Activated CD4-positive, alpha-beta memory T cell treated with anti-CD3 and anti-CD28 coated beads for 36 hours (primary cell): ENCODE measurements around the gene MRM2. TPM values are rescaled to one million over a fixed set of nuclear protein-coding genes. Genes with fewer than 3 reads are reported as not detected.

Experiments used
- CTCF ChIA-PET: fragments of 350-600 bp; sonication (Branson Sonifier 250); formaldehyde crosslinking; loops from one replicate; lab custom pipeline; 2021; ENCODE audit warnings: antibody characterized with exemption, inconsistent platforms; lab: Charles Lee
- POLR2A ChIA-PET: fragments of 350-600 bp; sonication (Branson Sonifier 250); formaldehyde crosslinking; loops from one replicate; lab custom pipeline; 2021; ENCODE audit warnings: antibody characterized with exemption; lab: Charles Lee
- DNase-seq: peaks from one replicate; pipeline ENCODE4 v3.0.0-alpha.2; 2020
- H3K27ac Mint-ChIP-seq: one replicate; pipeline ENCODE4 v1.8.0; 2021; ENCODE audit warnings: mixed read lengths
- H3K27me3 Mint-ChIP-seq: one replicate; pipeline ENCODE4 v1.8.0; 2021; ENCODE audit warnings: mixed read lengths
- H3K36me3 Mint-ChIP-seq: one replicate; pipeline ENCODE4 v1.8.0; 2021; ENCODE audit warnings: mixed read lengths
- H3K4me1 Mint-ChIP-seq: one replicate; pipeline ENCODE4 v1.8.0; 2021; ENCODE audit warnings: low read depth, mixed read lengths
- H3K4me3 Mint-ChIP-seq: one replicate; pipeline ENCODE4 v1.8.0; 2021; ENCODE audit warnings: mild to moderate bottlenecking, mixed read lengths
- H3K9me3 Mint-ChIP-seq: one replicate; pipeline ENCODE4 v1.8.0; 2021; ENCODE audit warnings: mixed read lengths
- intact Hi-C: fragments of 100-400 bp; cut with micrococcal nuclease; formaldehyde crosslinking; loops from one replicate; pipeline ENCODE4 v1.15.1; 2023
- total RNA-seq, 2 experiments: library from RNA; stranded (reverse); gene quantifications; one replicate each; pipeline ENCODE4 v1.2.3, GENCODE V29; 2021

MRM2 gene
- total RNA-seq, 2 experiments from 2014 or later, result 25.5 to 26.9 TPM

GRCh38 chr7:2215851-2216250 lies 26.2 kb downstream of the MRM2 start:
- H3K36me3 Mint-ChIP-seq, result peaks cover 39% of the 10 kb centered on the region
- ChIA-PET CTCF (interaction anchor here (1.1 kb wide), 1 partner anchor 8 kb away, joined by 3 read pairs; no protein-coding TSS in a partner anchor), POLR2A (no interaction called here)
- intact Hi-C loops, result no loop called here
- peaks cover 4% of the 10 kb centered on the region for H3K4me1 Mint-ChIP-seq
- H3K4me3 Mint-ChIP-seq, result no peak overlapping the region
- H3K27me3 Mint-ChIP-seq, result no peaks in the 10 kb centered on the region
- H3K9me3 Mint-ChIP-seq, result no peaks in the 10 kb centered on the region
- no peak for DNase-seq
- H3K27ac Mint-ChIP-seq, result no peak overlapping the region

DNA sequence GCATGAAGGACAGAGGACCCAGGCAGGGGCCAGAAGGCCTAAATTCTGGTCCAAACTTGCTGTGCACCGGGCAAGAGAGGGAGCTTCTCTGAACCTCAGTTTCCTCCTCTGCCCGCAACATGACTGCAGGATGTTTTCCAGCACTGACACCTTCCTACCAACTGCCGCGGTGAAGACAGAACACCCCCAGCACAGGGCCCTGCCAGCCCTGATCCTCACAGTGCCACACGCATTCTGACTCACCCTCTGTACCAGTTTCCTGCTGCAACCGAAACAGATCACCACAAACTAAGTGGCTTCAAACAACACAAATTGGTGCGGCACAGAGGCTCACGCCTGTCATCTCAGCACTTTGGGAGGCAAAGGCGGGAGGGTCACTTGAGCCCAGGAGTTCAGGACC lies 27.4 kb downstream of the MRM2 start:
- peak overlapping the region; percentile 28 for H3K27ac Mint-ChIP-seq
- POLR2A ChIA-PET, result no interaction called here

DNA sequence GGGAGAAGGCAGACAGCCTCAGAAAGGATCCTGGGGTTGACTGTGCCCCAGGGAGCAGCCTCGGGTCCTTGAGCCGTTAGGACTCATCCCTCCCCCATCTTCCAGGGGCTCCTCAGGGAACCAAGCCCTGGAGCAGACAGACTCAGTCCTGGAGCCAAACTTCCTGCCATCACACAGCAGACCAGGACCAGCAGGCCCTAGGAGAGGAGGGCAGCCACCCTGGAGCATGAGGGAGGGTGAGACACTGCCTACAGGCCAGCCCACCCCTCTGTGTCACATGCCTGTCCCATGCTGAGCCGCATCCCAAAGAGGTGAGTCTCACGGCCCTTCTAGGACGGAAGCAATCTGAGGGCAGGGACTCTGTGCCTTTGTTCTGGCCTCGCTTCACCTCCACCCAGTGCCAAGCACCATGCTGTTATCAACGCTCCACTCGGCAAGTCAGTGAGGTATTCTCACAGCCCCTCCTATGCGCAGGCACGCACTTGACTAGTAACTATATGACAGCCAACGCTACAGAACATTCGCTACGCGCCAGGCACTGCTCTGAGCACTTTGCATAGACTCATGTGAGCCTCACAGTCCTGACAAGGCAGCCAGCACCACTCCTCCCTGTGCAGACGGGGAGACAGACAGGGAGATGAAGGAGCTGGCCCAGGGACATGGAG lies 28.3 kb downstream of the MRM2 start:
- H3K27ac Mint-ChIP-seq, result no peak overlapping the region
- CTCF ChIA-PET, result no interaction called here
- no peak for DNase-seq
- H3K4me1 Mint-ChIP-seq, result peaks cover 4% of the 10 kb centered on the region
- H3K4me3 Mint-ChIP-seq, result no peak overlapping the region
- H3K36me3 Mint-ChIP-seq, result peaks cover 45% of the 10 kb centered on the region
- H3K27me3 Mint-ChIP-seq, result no peaks in the 10 kb centered on the region
- intact Hi-C loops, result no loop called here
- H3K9me3 Mint-ChIP-seq, result no peaks in the 10 kb centered on the region
- POLR2A ChIA-PET, result no interaction called here

More for the DNA sequence above, 27.4 kb downstream of the MRM2 start:
- intact Hi-C loops, result no loop called here
- Mint-ChIP-seq H3K4me1 (peaks cover 4% of the 10 kb centered on the region), H3K27me3 (no peaks in the 10 kb centered on the region), H3K9me3 (no peaks in the 10 kb centered on the region), H3K4me3 (no peak overlapping the region), H3K36me3 (peaks cover 41% of the 10 kb centered on the region)
- DNase-seq, result peak; percentile 60
- CTCF ChIA-PET, result interaction anchor here (1.1 kb wide), 1 partner anchor 9 kb away, joined by 3 read pairs; no protein-coding TSS in a partner anchor

GRCh38 chr7:2212906-2213305 lies 29.1 kb downstream of the MRM2 start:
- H3K4me1 Mint-ChIP-seq, result peaks cover 4% of the 10 kb centered on the region
- intact Hi-C loops, result no loop called here
- no peaks in the 10 kb centered on the region for H3K9me3 Mint-ChIP-seq
- ChIA-PET CTCF (no interaction called here), POLR2A (no interaction called here)
- no peaks in the 10 kb centered on the region for H3K27me3 Mint-ChIP-seq
- no peak overlapping the region for H3K27ac Mint-ChIP-seq
- DNase-seq, result no peak
- peaks cover 41% of the 10 kb centered on the region for H3K36me3 Mint-ChIP-seq
- H3K4me3 Mint-ChIP-seq, result no peak overlapping the region

- no peaks in the 10 kb centered on the region for H3K9me3 Mint-ChIP-seq
- H3K27ac Mint-ChIP-seq, result no peak overlapping the region
- no peaks in the 10 kb centered on the region for H3K27me3 Mint-ChIP-seq
- H3K4me1 Mint-ChIP-seq, result peaks cover 4% of the 10 kb centered on the region
- POLR2A ChIA-PET, result no interaction called here
- intact Hi-C loops, result no loop called here
- CTCF ChIA-PET, result no interaction called here
- H3K4me3 Mint-ChIP-seq, result no peak overlapping the region
- peaks cover 41% of the 10 kb centered on the region for H3K36me3 Mint-ChIP-seq
- no peak for DNase-seq
These were observed 30.1 kb downstream of the MRM2 start for GRCh38 chr7:2211926-2212325.

GRCh38 chr7:2211259-2211880 lies 30.6 kb downstream of the MRM2 start:
- H3K4me3 Mint-ChIP-seq, result no peak overlapping the region
- no peak overlapping the region for H3K27ac Mint-ChIP-seq
- H3K36me3 Mint-ChIP-seq, result peaks cover 40% of the 10 kb centered on the region
- no peaks in the 10 kb centered on the region for H3K9me3 Mint-ChIP-seq
- H3K4me1 Mint-ChIP-seq, result peaks cover 4% of the 10 kb centered on the region
- POLR2A ChIA-PET, result no interaction called here
- intact Hi-C loops, result no loop called here
- no peaks in the 10 kb centered on the region for H3K27me3 Mint-ChIP-seq
- CTCF ChIA-PET, result no interaction called here
- DNase-seq, result no peak

DNA sequence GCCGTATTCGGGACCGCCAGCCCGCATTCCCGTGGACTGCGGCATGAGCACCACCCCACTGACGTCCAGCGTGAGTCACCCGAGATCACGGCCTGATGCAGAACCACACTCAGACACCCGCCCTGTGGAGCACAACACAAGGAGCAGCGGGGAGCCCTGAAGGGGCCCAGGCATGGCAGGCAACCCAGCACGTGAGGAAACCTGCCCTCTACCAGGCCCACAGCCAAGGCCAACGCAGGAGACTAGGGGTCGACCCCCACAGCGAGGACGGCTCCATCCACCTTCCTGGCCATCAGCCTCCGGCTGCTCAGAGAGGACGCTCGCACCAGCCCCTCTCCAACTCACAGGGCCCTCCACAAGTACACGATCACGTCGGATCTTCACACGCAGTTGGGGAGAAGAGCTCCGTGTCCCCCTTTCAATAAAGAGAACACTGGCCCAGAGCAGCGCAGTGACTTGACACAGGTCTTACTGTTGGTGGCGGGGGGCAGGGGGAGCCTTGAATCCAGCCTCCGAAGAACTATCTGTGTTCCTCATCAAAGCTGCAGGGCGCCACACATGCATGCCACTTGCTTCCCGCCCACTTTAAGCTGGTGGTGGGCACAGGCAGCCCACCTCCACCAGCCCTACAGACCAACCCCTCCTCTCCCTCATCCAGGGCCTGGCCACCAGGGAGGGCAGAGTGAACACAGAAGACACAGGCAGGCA lies 31.3 kb downstream of the MRM2 start:
- H3K4me3 Mint-ChIP-seq, result no peak overlapping the region
- intact Hi-C loops, result no loop called here
- no peaks in the 10 kb centered on the region for H3K27me3 Mint-ChIP-seq
- no peak overlapping the region for H3K27ac Mint-ChIP-seq
- DNase-seq, result no peak
- H3K4me1 Mint-ChIP-seq, result peaks cover 4% of the 10 kb centered on the region
- H3K36me3 Mint-ChIP-seq, result peaks cover 35% of the 10 kb centered on the region
- ChIA-PET POLR2A (no interaction called here), CTCF (no interaction called here)
- H3K9me3 Mint-ChIP-seq, result no peaks in the 10 kb centered on the region

GRCh38 chr7:2209961-2210323 lies 32.1 kb downstream of the MRM2 start:
- peaks cover 30% of the 10 kb centered on the region for H3K36me3 Mint-ChIP-seq
- CTCF ChIA-PET, result interaction anchor here (0.6 to 1.2 kb wide), 4 partner anchors 120 to 631 kb away, joined by 3 to 4 read pairs (median 3); no protein-coding TSS in a partner anchor
- POLR2A ChIA-PET, result no interaction called here

GRCh38 chr7:2209146-2209960 lies 32.7 kb downstream of the MRM2 start:
- Mint-ChIP-seq H3K27ac (no peak overlapping the region), H3K4me3 (no peak overlapping the region), H3K4me1 (no peaks in the 10 kb centered on the region), H3K27me3 (no peaks in the 10 kb centered on the region), H3K9me3 (no peaks in the 10 kb centered on the region), H3K36me3 (peaks cover 28% of the 10 kb centered on the region)
- CTCF ChIA-PET, result interaction anchor here (0.6 to 3.3 kb wide), 5 partner anchors 14 to 630 kb away, joined by 3 to 12 read pairs (median 3); no protein-coding TSS in a partner anchor
- intact Hi-C loops, result no loop called here
- DNase-seq, result peak; percentile 58
- POLR2A ChIA-PET, result no interaction called here

More at GRCh38 chr7:2209961-2210323, 32.1 kb downstream of the MRM2 start:
- H3K4me3 Mint-ChIP-seq, result no peak overlapping the region
- no peaks in the 10 kb centered on the region for H3K27me3 Mint-ChIP-seq
- no peaks in the 10 kb centered on the region for H3K9me3 Mint-ChIP-seq
- no peak overlapping the region for H3K27ac Mint-ChIP-seq
- H3K4me1 Mint-ChIP-seq, result peaks cover 4% of the 10 kb centered on the region
- intact Hi-C loops, result no loop called here
- no peak for DNase-seq

DNA sequence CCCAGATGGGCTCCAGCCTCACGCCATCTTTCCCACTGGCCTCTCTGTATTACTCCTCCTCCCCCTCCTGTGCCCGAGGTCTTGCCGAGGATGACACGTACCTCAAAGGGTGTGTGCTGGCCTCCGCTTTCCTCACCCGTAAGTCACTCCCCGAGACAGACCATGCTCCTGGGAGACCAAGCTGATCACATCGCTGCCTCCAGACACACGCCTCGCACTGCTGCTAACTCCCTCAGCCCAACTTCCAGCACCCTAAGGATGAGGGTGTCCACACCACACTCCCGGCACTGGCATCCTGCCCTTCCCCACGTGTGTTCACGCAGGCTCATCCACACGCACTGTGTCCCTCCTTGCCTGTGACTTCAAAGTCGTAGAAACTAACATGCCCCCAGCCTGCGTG lies 33.3 kb downstream of the MRM2 start:
- no peak for DNase-seq
- CTCF ChIA-PET, result interaction anchor here (3.3 kb wide), 1 partner anchor 13 kb away, joined by 12 read pairs; no protein-coding TSS in a partner anchor
- intact Hi-C loops, result no loop called here

DNA sequence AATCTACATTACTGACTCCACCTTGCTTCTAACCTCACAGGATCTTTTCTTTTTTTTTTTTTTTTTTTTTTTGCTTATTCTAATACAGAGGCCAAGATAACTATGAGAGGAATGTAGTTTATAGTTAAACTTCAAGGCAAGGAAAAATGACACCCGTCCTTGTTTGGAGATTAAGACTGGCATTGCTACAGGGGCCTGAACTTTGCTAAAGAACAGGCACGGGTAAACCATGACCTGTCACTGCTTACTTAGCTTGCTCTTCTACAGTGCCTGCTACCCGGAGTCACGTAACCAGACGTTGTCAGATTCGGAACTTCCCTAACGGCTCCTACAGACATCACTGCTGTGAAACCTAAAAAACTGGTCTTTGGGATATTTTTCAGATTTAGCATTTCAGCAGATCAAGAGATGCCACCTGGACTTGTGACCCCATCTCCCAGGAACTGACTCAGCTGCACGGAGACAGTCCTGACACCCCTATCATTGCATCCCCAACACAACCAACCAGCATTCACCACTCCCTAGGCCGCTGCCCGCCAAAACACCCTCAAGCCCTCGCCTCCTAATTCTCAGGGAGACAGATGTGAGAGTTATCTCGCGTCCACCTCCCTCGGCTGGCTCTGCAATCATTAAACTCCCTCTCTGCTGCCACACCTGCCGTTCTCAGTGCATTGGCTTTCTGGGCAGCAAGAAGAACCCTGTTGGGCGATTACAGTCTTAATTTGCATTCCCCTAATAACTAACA lies 36.8 kb downstream of the MRM2 start:
- Mint-ChIP-seq H3K4me1 (no peaks in the 10 kb centered on the region), H3K27ac (no peak overlapping the region), H3K36me3 (peaks cover 12% of the 10 kb centered on the region), H3K9me3 (no peaks in the 10 kb centered on the region), H3K4me3 (no peak overlapping the region), H3K27me3 (no peaks in the 10 kb centered on the region)
- no peak for DNase-seq
- ChIA-PET CTCF (no interaction called here), POLR2A (no interaction called here)
- intact Hi-C loops, result no loop called here

More for the DNA sequence above, 33.3 kb downstream of the MRM2 start:
- POLR2A ChIA-PET, result no interaction called here
- H3K36me3 Mint-ChIP-seq, result peaks cover 24% of the 10 kb centered on the region
- no peaks in the 10 kb centered on the region for H3K27me3 Mint-ChIP-seq
- H3K27ac Mint-ChIP-seq, result no peak overlapping the region
- no peaks in the 10 kb centered on the region for H3K4me1 Mint-ChIP-seq
- no peak overlapping the region for H3K4me3 Mint-ChIP-seq
- H3K9me3 Mint-ChIP-seq, result no peaks in the 10 kb centered on the region
